HCT116 (cell line): ENCODE measurements around the gene TMCO6. TPM values are rescaled to one million over a fixed set of nuclear protein-coding genes. Genes with fewer than 3 reads are reported as not detected.

Experiments
- ATAC-seq: fragments of 200-7000 bp; cut with Tn5 transposase; 2 replicates; pipeline ENCODE4 v1.9.1; 2020; ENCODE audit warnings: mild to moderate bottlenecking, moderate library complexity
- BruUV-seq: library from RNA; stranded (reverse); fragments of 400-500 nt; replicated peaks from 2 replicates; lab custom pipeline; 2021; lab: Mats Ljungman, UMichigan
- CTCF ChIA-PET: fragments of 300-600 bp; sonication (Branson Sonifier 250); formaldehyde crosslinking; loops from one replicate; lab custom pipeline; 2021; ENCODE audit warnings: antibody characterized with exemption; lab: Charles Lee
- POLR2A ChIA-PET: fragments of 300-600, 350-600 bp; sonication (Branson Sonifier 250); formaldehyde crosslinking; loops from one replicate; lab custom pipeline; 2021; ENCODE audit warnings: antibody characterized with exemption; lab: Charles Lee
- RAD21 ChIA-PET, 2 experiments: fragments of 300-600 bp; sonication (Branson Sonifier 250); formaldehyde crosslinking; loops; one replicate each; lab custom pipeline; 2023; ENCODE audit warnings: low total read pairs in 2 of 2; ENCODE audit not compliant: uncharacterized antibody in 2 of 2, unreplicated experiment in 2 of 2, low non-redundant PET in 1 of 2; lab: Charles Lee
- DNase-seq: peaks from one replicate; pipeline ENCODE4 v3.0.0-alpha.2; 2010; ENCODE audit warnings: low read depth, low spot score
- H2AFZ ChIP-seq: fragments of 200-600 bp; shearing (Covaris generic), sonication (generic); 2 replicates; pipeline ENCODE4 v1.6.1; 2017; ENCODE audit warnings: low read depth, mixed run types, mixed read lengths, antibody characterized with exemption, low read length; ENCODE audit not compliant: poor library complexity, severe bottlenecking
- H3K27ac ChIP-seq: 2 replicates; pipeline ENCODE4 v1.5.1; 2012; ENCODE audit warnings: low read depth, low read length
- H3K27me3 ChIP-seq: fragments of 200-600 bp; sonication (generic); 2 replicates; pipeline ENCODE4 v1.6.1; 2016; ENCODE audit warnings: mixed run types, low read length, mixed read lengths; ENCODE audit not compliant: insufficient read depth
- H3K36me3 ChIP-seq, 2 experiments: fragments of 200-500 bp in 1 of 2; fragments of 200-600 bp in 1 of 2; sonication (Bioruptor generic) in 1 of 2; sonication (generic) in 1 of 2; 2 replicates each; pipeline versions ENCODE4 v1.5.1 to v1.6.1; 2014 to 2016; ENCODE audit warnings: low read length in 2 of 2, inconsistent platforms in 1 of 2, mixed read lengths in 1 of 2, mixed run types in 1 of 2; ENCODE audit not compliant: insufficient read depth in 2 of 2, control insufficient read depth in 1 of 2
- H3K4me1 ChIP-seq, 2 experiments: fragments of 200-600 bp in 1 of 2; sonication (generic) in 1 of 2; 2 replicates each; pipeline versions ENCODE4 v1.5.1 to v1.6.1; 2012 to 2017; ENCODE audit warnings: low read length in 2 of 2, inconsistent platforms in 1 of 2, mild to moderate bottlenecking in 1 of 2, mixed read lengths in 1 of 2, mixed run types in 1 of 2, moderate library complexity in 1 of 2; ENCODE audit not compliant: insufficient read depth in 2 of 2, control insufficient read depth in 1 of 2
- H3K4me2 ChIP-seq: fragments of 200-600 bp; sonication (generic); 2 replicates; pipeline ENCODE4 v1.6.1; 2017; ENCODE audit warnings: mixed run types, low read length, mixed read lengths
- H3K4me3 ChIP-seq, 2 experiments: fragments of 200-600 bp in 1 of 2; sonication (generic) in 1 of 2; replicated peaks in 1 of 2; 2 replicates each; pipeline ENCODE4 v1.5.1; 2011 to 2016; ENCODE audit warnings: low read length in 2 of 2, control low read depth in 1 of 2, low read depth in 1 of 2, mild to moderate bottlenecking in 1 of 2, mixed read lengths in 1 of 2, mixed run types in 1 of 2
- H3K79me2 ChIP-seq: fragments of 200-600 bp; sonication (generic); 2 replicates; pipeline ENCODE4 v1.6.1; 2017; ENCODE audit warnings: mild to moderate bottlenecking, mixed run types, low read length, moderate library complexity, mixed read lengths; ENCODE audit not compliant: insufficient read depth
- H3K9ac ChIP-seq: fragments of 200-600 bp; sonication (generic); 2 replicates; pipeline ENCODE4 v1.6.1; 2016; ENCODE audit warnings: low read length, mixed read lengths
- H3K9me2 ChIP-seq: fragments of 200-600 bp; sonication (generic), shearing (Covaris generic); 2 replicates; pipeline ENCODE4 v1.6.1; 2017; ENCODE audit warnings: mixed run types, mild to moderate bottlenecking, moderate library complexity; ENCODE audit not compliant: insufficient read depth
- H3K9me3 ChIP-seq, 2 experiments: fragments of 200-500 bp in 1 of 2; fragments of 200-600 bp in 1 of 2; sonication (Bioruptor generic) in 1 of 2; sonication (generic) in 1 of 2; 2 replicates each; pipeline ENCODE4 v1.6.1; 2014 to 2017; ENCODE audit warnings: low read length in 2 of 2, mixed read lengths in 2 of 2, inconsistent platforms in 1 of 2, low read depth in 1 of 2, mild to moderate bottlenecking in 1 of 2, mixed run types in 1 of 2, moderate library complexity in 1 of 2; ENCODE audit not compliant: control insufficient read depth in 1 of 2, insufficient read depth in 1 of 2
- H4K20me1 ChIP-seq: fragments of 200-600 bp; sonication (generic), shearing (Covaris generic); 2 replicates; pipeline ENCODE4 v1.6.1; 2017; ENCODE audit warnings: mixed run types, mild to moderate bottlenecking, moderate library complexity; ENCODE audit not compliant: insufficient read depth
- EZH2 ChIP-seq: fragments of 200-600 bp; sonication (generic); IDR thresholded peaks from 2 replicates; pipeline ENCODE4 v1.6.1; 2017; ENCODE audit warnings: antibody characterized with exemption, mixed run types
- MAX ChIP-seq: IDR thresholded peaks from 2 replicates; pipeline ENCODE4 v1.6.1; 2012
- POLR2A ChIP-seq: IDR thresholded peaks from 2 replicates; pipeline ENCODE4 v1.7.0; 2011; ENCODE audit warnings: borderline replicate concordance; ENCODE audit not compliant: insufficient read depth, insufficient read length; ENCODE audit errors: extremely low read depth
- POLR2AphosphoS5 ChIP-seq: IDR thresholded peaks from 2 replicates; pipeline ENCODE4 v1.6.1; 2011; ENCODE audit warnings: mild to moderate bottlenecking, low read depth, low read length, moderate library complexity
- REST ChIP-seq: IDR thresholded peaks from 2 replicates; pipeline ENCODE4 v1.6.1; 2012; ENCODE audit warnings: low read depth
- SIN3A ChIP-seq: IDR thresholded peaks from 2 replicates; pipeline ENCODE4 v1.6.1; 2012; ENCODE audit warnings: low read depth
- SRF ChIP-seq: IDR thresholded peaks from 2 replicates; pipeline ENCODE4 v1.6.1; 2012; ENCODE audit warnings: low read depth
- TCF7L2 ChIP-seq: IDR thresholded peaks from 2 replicates; pipeline ENCODE4 v1.7.0; 2011; ENCODE audit warnings: borderline replicate concordance, inconsistent platforms; ENCODE audit not compliant: insufficient read depth, insufficient read length; ENCODE audit errors: extremely low read depth
- ZFX ChIP-seq: fragments of 450-650 bp; IDR thresholded peaks from 2 replicates; pipeline ENCODE4 v1.6.1; 2017
- intact Hi-C: fragments of 100-400 bp; cut with micrococcal nuclease; formaldehyde crosslinking; loops from 2 replicates; pipeline ENCODE4 v1.10.0; 2022
- total RNA-seq: library from RNA; stranded (reverse); gene quantifications from one replicate; pipeline ENCODE4 v1.2.1, GENCODE V29; 2021; ENCODE audit not compliant: unreplicated experiment

The TMCO6 gene
- total RNA-seq, 1 experiment from 2014 or later, result 28.0 TPM

DNA sequence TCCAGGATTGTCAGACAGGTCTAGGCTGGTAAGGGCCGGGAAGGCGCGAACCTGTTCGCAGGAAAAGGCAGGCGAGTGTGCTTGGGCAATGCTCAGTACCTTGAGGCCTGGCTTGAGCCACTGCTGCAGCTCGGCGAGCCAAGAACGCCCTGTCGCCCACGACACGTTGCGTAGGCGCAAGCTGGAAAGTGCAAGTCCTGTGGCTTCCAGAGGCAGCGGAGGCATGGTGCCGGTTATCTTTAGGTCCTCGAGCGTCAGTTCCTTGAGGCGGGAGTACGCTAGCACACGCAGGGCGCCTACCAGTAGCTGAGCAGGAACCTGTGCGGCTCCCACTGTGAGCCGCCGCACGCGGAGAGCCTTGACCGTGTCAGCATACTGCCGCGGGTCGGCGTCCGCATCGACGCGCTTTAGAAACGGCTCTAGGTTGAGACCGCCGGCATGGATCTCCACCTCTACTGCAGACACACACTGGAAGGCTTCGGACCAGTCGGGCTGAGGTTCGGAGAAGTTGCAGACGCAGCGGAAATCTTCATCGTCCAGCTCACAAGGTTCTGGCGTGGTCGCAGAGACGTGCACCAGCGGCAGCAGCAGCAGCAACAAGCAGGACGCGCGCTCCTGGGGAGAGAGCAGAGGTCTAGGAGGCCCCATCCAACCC is 6.8 kb upstream of the TMCO6 start:
- Histone ChIP-seq H3K36me3 (no peaks in the 10 kb centered on the region), H3K79me2 (no peaks in the 10 kb centered on the region), H3K27me3 (no peaks in the 10 kb centered on the region), H4K20me1 (no peaks in the 10 kb centered on the region), H3K4me3 (no peak overlapping the region), H3K27ac (no peak overlapping the region), H3K4me1 (peaks cover 0 to 10% of the 10 kb centered on the region in 2 experiments; a peak in 2 of 4 replicates), H3K4me2 (no peak overlapping the region), H3K9me3 (no peaks in the 10 kb centered on the region), H2AFZ (no peak overlapping the region), H3K9ac (no peak overlapping the region), H3K9me2 (no peaks in the 10 kb centered on the region)
- intact Hi-C loops, result no loop called here
- ChIA-PET RAD21 (no interaction called here), CTCF (no interaction called here), POLR2A (no interaction called here)
- no TSS peak for BruUV-seq
- no peak for TF ChIP-seq SIN3A
- TF ChIP-seq POLR2AphosphoS5, result no peak
- no peak for TF ChIP-seq POLR2A
- TF ChIP-seq EZH2, result no peak
- TF ChIP-seq TCF7L2, result no peak
- TF ChIP-seq MAX, result no peak
- no peak for TF ChIP-seq SRF
- TF ChIP-seq REST, result no peak
- TF ChIP-seq ZFX, result no peak
- ATAC-seq (no peak), DNase-seq (no peak)
